ENCODE measurements around the gene UBE2E3.

DNA sequence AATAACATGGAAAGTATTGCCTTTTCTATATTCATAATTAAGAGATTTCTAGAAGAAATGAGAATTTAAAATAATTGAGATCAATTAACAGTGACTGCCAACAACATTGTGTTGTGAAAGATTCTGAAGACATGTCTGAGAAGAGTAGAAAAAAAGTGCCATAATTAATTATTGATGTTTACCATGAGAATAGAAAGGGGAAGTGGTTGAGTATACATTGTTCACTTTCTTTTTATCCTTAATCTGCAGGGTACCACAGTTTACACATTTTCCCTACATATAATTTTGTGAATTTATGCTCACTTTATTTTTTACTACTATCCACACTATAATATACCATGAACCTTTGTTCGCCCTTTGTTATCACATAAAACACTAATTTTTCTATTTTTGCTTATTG, 47.1 kb upstream of the UBE2E3 start:
- TF ChIP-seq, protein P1, sequence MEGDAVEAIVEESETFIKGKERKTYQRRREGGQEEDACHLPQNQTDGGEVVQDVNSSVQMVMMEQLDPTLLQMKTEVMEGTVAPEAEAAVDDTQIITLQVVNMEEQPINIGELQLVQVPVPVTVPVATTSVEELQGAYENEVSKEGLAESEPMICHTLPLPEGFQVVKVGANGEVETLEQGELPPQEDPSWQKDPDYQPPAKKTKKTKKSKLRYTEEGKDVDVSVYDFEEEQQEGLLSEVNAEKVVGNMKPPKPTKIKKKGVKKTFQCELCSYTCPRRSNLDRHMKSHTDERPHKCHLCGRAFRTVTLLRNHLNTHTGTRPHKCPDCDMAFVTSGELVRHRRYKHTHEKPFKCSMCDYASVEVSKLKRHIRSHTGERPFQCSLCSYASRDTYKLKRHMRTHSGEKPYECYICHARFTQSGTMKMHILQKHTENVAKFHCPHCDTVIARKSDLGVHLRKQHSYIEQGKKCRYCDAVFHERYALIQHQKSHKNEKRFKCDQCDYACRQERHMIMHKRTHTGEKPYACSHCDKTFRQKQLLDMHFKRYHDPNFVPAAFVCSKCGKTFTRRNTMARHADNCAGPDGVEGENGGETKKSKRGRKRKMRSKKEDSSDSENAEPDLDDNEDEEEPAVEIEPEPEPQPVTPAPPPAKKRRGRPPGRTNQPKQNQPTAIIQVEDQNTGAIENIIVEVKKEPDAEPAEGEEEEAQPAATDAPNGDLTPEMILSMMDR (IDR thresholded peaks at IDR 0.05) = no peak
- TF ChIP-seq POLR2A (IDR thresholded peaks at IDR 0.05) = no peak

Measured in prostate gland (tissue), 2 donors.